ENCODE measurements around the gene DCXR. TPM values are rescaled to one million over a fixed set of nuclear protein-coding genes. Genes with fewer than 3 reads are reported as not detected.

DCXR gene
- total and polyA plus RNA-seq, 10 of the 15 experiments (the other 5 are each of a cell fraction or from before 2014, with no cell fraction given) = 12.3 to 139 (median 88.9) TPM

DNA sequence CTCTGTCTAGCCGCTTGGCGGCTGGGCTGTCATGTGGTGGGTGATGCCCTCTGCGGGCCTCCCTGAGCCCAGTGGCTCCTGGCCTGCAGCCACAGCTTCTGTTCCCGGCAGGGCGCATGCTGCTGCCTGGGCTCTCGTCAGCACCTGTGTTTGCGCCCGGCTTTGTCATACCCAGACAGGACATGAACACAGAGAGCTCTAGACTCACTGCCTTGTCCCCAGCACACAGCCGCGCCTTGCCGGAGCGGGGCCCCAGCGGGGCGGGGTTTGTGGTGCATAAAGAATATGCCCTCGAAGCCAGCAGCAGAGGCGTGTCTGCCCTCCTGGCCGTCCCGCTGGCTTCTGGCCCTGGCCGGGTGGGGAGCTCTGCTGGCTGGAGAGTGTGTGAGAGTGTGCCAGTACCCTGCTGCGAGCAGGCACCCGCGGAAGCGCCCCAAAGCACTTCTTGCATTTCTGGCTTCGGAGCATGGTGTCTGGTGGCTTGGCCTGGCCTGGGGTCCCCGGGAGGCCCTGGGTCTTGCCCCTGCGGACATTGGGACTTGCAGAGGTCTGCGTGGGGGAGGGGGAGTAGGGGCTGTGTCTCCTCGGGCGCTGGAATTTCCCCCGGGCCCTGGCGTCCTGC, 45.7 kb downstream of the DCXR start:
- no peak for ATAC-seq
- Histone ChIP-seq H3K9ac (ENCODE audit: control insufficient read depth, insufficient read depth, low read length) (no peak overlapping the region), H3K27me3 (replicated peaks in 1 of 2; ENCODE audit: control insufficient read depth in 2 of 2, insufficient read depth in 2 of 2, low read length in 1 of 2) (no peaks in the 10 kb centered on the region), H3K9me3 (replicated peaks; ENCODE audit: control insufficient read depth, insufficient read depth, low read length) (no peaks in the 10 kb centered on the region), H2AFZ (ENCODE audit: control insufficient read depth, low read depth, low read length) (no peak overlapping the region), H3K4me1 (ENCODE audit: control insufficient read depth, insufficient read depth, low read length) (no peaks in the 10 kb centered on the region), H4K20me1 (ENCODE audit: control insufficient read depth, insufficient read depth) (no peaks in the 10 kb centered on the region), H3K4me3 (no peak overlapping the region), H3K27ac (ENCODE audit: control insufficient read depth, insufficient read depth) (no peak overlapping the region), H3K79me2 (ENCODE audit: control insufficient read depth, insufficient read depth, low read length) (no peaks in the 10 kb centered on the region), H3K36me3 (ENCODE audit: control insufficient read depth in 2 of 2, insufficient read depth in 2 of 2, low read length in 1 of 2) (no peaks in the 10 kb centered on the region; a peak in 3 of 4 replicates), H3K4me2 (ENCODE audit: control insufficient read depth, insufficient read depth) (no peak overlapping the region)
- CTCF ChIA-PET = no interaction called here
- POLR2A ChIA-PET = no interaction called here
- in situ Hi-C loops (cut with MboI) = no loop called here
- TF ChIP-seq ETV6 (conservative IDR thresholded peaks at IDR 0.05 in 1 of 2, IDR thresholded peaks at IDR 0.05 in 1 of 2; ENCODE audit: borderline replicate concordance in 1 of 2, low read depth in 1 of 2) = no peak
- no peak for TF ChIP-seq SKIL (IDR thresholded peaks at IDR 0.05; ENCODE audit: low read depth, poor library complexity, severe bottlenecking)
- intact Hi-C loops (cut with micrococcal nuclease; ENCODE audit: unreplicated experiment) = no loop called here
- WGBS (ENCODE audit: insufficient coverage, insufficient replicate concordance, low lambda C conversion rate, missing lambda C conversion rate) = 94% methylated on average over 31 of the region's 31 CpGs
- no peak for DNase-seq (ENCODE audit: low read depth, low spot score)
- SMC1A ChIA-PET (ENCODE audit: uncharacterized antibody, unreplicated experiment) = no interaction called here
- no peak for FAIRE-seq
- no TSS peak for BruUV-seq (replicated peaks)
- RAD21 ChIA-PET (ENCODE audit: unreplicated experiment) = no interaction called here
